Activated CD4-positive, alpha-beta T cell treated with anti-CD3 and anti-CD28 coated beads for 36 hours (primary cell): ENCODE measurements around the gene CHSY3. TPM values are rescaled to one million over a fixed set of nuclear protein-coding genes. Genes with fewer than 3 reads are reported as not detected.

Experiments used
- ATAC-seq: fragments of 200-7000 bp; cut with Tn5 transposase; one replicate; pipeline ENCODE4 v1.10.0; 2021; ENCODE audit warnings: mild to moderate bottlenecking, moderate library complexity
- CTCF ChIA-PET: fragments of 350-600 bp; sonication (Branson Sonifier 250); formaldehyde crosslinking; loops from one replicate; lab custom pipeline; 2021; ENCODE audit warnings: antibody characterized with exemption; lab: Charles Lee
- POLR2A ChIA-PET: fragments of 350-600 bp; sonication (Branson Sonifier 250); formaldehyde crosslinking; loops from one replicate; lab custom pipeline; 2021; ENCODE audit warnings: antibody characterized with exemption, inconsistent platforms; lab: Charles Lee
- DNase-seq: peaks from one replicate; pipeline ENCODE4 v3.0.0-alpha.2; 2020
- H3K27ac Mint-ChIP-seq: one replicate; pipeline ENCODE4 v1.8.0; 2021; ENCODE audit warnings: mixed read lengths
- H3K27me3 Mint-ChIP-seq: one replicate; pipeline ENCODE4 v1.8.0; 2021; ENCODE audit warnings: mixed read lengths
- H3K36me3 Mint-ChIP-seq: one replicate; pipeline ENCODE4 v1.8.0; 2021; ENCODE audit warnings: low read depth, mixed read lengths
- H3K4me1 Mint-ChIP-seq: one replicate; pipeline ENCODE4 v1.8.0; 2021; ENCODE audit warnings: mixed read lengths
- H3K4me3 Mint-ChIP-seq: one replicate; pipeline ENCODE4 v1.8.0; 2021; ENCODE audit warnings: mild to moderate bottlenecking, moderate library complexity, mixed read lengths
- H3K9me3 Mint-ChIP-seq: one replicate; pipeline ENCODE4 v1.8.0; 2021; ENCODE audit warnings: low read depth, mixed read lengths
- intact Hi-C, 2 experiments: fragments of 100-400 bp; cut with DNase I in 1 of 2; cut with micrococcal nuclease in 1 of 2; formaldehyde crosslinking; loops; one replicate each; pipeline versions ENCODE4 v1.14.2 to v1.15.1; 2022 to 2024; cut with DNase I, micrococcal nuclease
- total RNA-seq, 2 experiments: library from RNA; stranded (reverse); gene quantifications; one replicate each; pipeline ENCODE4 v1.2.3, GENCODE V29; 2021

Gene CHSY3
- total RNA-seq, 2 experiments from 2014 or later = not detected

- Mint-ChIP-seq H3K27me3 (peaks cover 37% of the 10 kb centered on the region), H3K27ac (no peak overlapping the region), H3K4me1 (peaks cover 11% of the 10 kb centered on the region), H3K36me3 (no peaks in the 10 kb centered on the region), H3K4me3 (no peak overlapping the region), H3K9me3 (no peaks in the 10 kb centered on the region)
- intact Hi-C loops = loop anchor here in 1 of 2 experiments (10.0 kb wide), 1 partner anchor 1208 kb away; no protein-coding TSS in a partner anchor
- ChIA-PET CTCF (no interaction called here), POLR2A (no interaction called here)
- DNase-seq (no peak), ATAC-seq (no peak)
Observed at GRCh38 chr5:129906177-129906887, 2.1 kb downstream of the CHSY3 start.

GRCh38 chr5:129909225-129909624 lies 5.0 kb downstream of the CHSY3 start:
- Mint-ChIP-seq H3K9me3 (no peaks in the 10 kb centered on the region), H3K4me1 (peaks cover 8% of the 10 kb centered on the region), H3K36me3 (no peaks in the 10 kb centered on the region), H3K27me3 (peaks cover 24% of the 10 kb centered on the region), H3K27ac (no peak overlapping the region), H3K4me3 (no peak overlapping the region)
- CTCF ChIA-PET = interaction anchor here (0.7 to 1.7 kb wide), 2 partner anchors 8 to 11 kb away, joined by 3 to 4 read pairs; no protein-coding TSS in a partner anchor
- intact Hi-C loops = loop anchor here in 1 of 2 experiments (10.0 kb wide), 1 partner anchor 1206 kb away; no protein-coding TSS in a partner anchor
- POLR2A ChIA-PET = no interaction called here
- no peak for DNase-seq
- ATAC-seq = no peak

- Mint-ChIP-seq H3K4me1 (no peaks in the 10 kb centered on the region), H3K36me3 (no peaks in the 10 kb centered on the region), H3K27me3 (peaks cover 10% of the 10 kb centered on the region), H3K4me3 (no peak overlapping the region), H3K27ac (no peak overlapping the region), H3K9me3 (no peaks in the 10 kb centered on the region)
- ChIA-PET POLR2A (no interaction called here), CTCF (interaction anchor here (0.6 kb wide), 2 partner anchors 19 to 148 kb away, joined by 3 read pairs; no protein-coding TSS in a partner anchor)
- ATAC-seq (no peak), DNase-seq (no peak)
- intact Hi-C loops = no loop called here
Observed at GRCh38 chr5:129912601-129913255, 8.5 kb downstream of the CHSY3 start.

- Mint-ChIP-seq H3K27me3 (peaks cover 5% of the 10 kb centered on the region), H3K27ac (no peak overlapping the region), H3K4me3 (no peak overlapping the region), H3K36me3 (no peaks in the 10 kb centered on the region), H3K9me3 (no peaks in the 10 kb centered on the region), H3K4me1 (no peaks in the 10 kb centered on the region)
- CTCF ChIA-PET = no interaction called here
- DNase-seq (no peak), ATAC-seq (no peak)
- intact Hi-C loops = no loop called here
- POLR2A ChIA-PET = no interaction called here
Observed at GRCh38 chr5:129915415-129915814, 11.2 kb downstream of the CHSY3 start.

- ChIA-PET POLR2A (no interaction called here), CTCF (interaction anchor here (1.1 kb wide), 1 partner anchor 9 kb away, joined by 4 read pairs; no protein-coding TSS in a partner anchor)
- H3K27ac Mint-ChIP-seq = no peak overlapping the region
- H3K4me3 Mint-ChIP-seq = no peak overlapping the region
- no peak for ATAC-seq
- DNase-seq = no peak
- H3K4me1 Mint-ChIP-seq = no peaks in the 10 kb centered on the region
- H3K27me3 Mint-ChIP-seq = peaks cover 9% of the 10 kb centered on the region
- intact Hi-C loops = no loop called here
- no peaks in the 10 kb centered on the region for H3K9me3 Mint-ChIP-seq
- no peaks in the 10 kb centered on the region for H3K36me3 Mint-ChIP-seq
Observed at GRCh38 chr5:129917224-129917623, 13.0 kb downstream of the CHSY3 start.

- Mint-ChIP-seq H3K27me3 (peaks cover 5% of the 10 kb centered on the region), H3K9me3 (no peaks in the 10 kb centered on the region), H3K4me1 (no peaks in the 10 kb centered on the region), H3K4me3 (no peak overlapping the region), H3K36me3 (no peaks in the 10 kb centered on the region), H3K27ac (no peak overlapping the region)
- ChIA-PET POLR2A (no interaction called here), CTCF (no interaction called here)
- intact Hi-C loops = no loop called here
- DNase-seq (no peak), ATAC-seq (no peak)
Observed at GRCh38 chr5:129921204-129921603, 16.9 kb downstream of the CHSY3 start.

- no peaks in the 10 kb centered on the region for H3K36me3 Mint-ChIP-seq
- ATAC-seq (no peak), DNase-seq (no peak)
- H3K27me3 Mint-ChIP-seq = peaks cover 4% of the 10 kb centered on the region
- intact Hi-C loops = no loop called here
- CTCF ChIA-PET = no interaction called here
- H3K4me1 Mint-ChIP-seq = no peaks in the 10 kb centered on the region
- H3K27ac Mint-ChIP-seq = no peak overlapping the region
- H3K9me3 Mint-ChIP-seq = no peaks in the 10 kb centered on the region
- POLR2A ChIA-PET = interaction anchor here (0.6 kb wide), 1 partner anchor 270 kb away, joined by 5 read pairs; no protein-coding TSS in a partner anchor
- no peak overlapping the region for H3K4me3 Mint-ChIP-seq
Observed at GRCh38 chr5:129930221-129930620, 26.0 kb downstream of the CHSY3 start.

GRCh38 chr5:129935626-129936025 lies 31.4 kb downstream of the CHSY3 start:
- no peak for ATAC-seq
- ChIA-PET CTCF (no interaction called here), POLR2A (no interaction called here)
- no peaks in the 10 kb centered on the region for H3K4me1 Mint-ChIP-seq
- intact Hi-C loops = no loop called here
- peaks cover 9% of the 10 kb centered on the region for H3K27me3 Mint-ChIP-seq
- no peak overlapping the region for H3K4me3 Mint-ChIP-seq
- H3K36me3 Mint-ChIP-seq = no peaks in the 10 kb centered on the region
- H3K9me3 Mint-ChIP-seq = peaks cover 8% of the 10 kb centered on the region
- DNase-seq = no peak
- no peak overlapping the region for H3K27ac Mint-ChIP-seq

GRCh38 chr5:129938077-129938476 lies 33.8 kb downstream of the CHSY3 start:
- H3K4me3 Mint-ChIP-seq = no peak overlapping the region
- no peak for ATAC-seq
- peaks cover 10% of the 10 kb centered on the region for H3K27me3 Mint-ChIP-seq
- POLR2A ChIA-PET = no interaction called here
- no peaks in the 10 kb centered on the region for H3K4me1 Mint-ChIP-seq
- DNase-seq = no peak
- CTCF ChIA-PET = no interaction called here
- no peak overlapping the region for H3K27ac Mint-ChIP-seq
- no peaks in the 10 kb centered on the region for H3K36me3 Mint-ChIP-seq
- intact Hi-C loops = no loop called here
- peaks cover 8% of the 10 kb centered on the region for H3K9me3 Mint-ChIP-seq

- DNase-seq (no peak), ATAC-seq (no peak)
- ChIA-PET POLR2A (no interaction called here), CTCF (no interaction called here)
- intact Hi-C loops = no loop called here
- no peak overlapping the region for H3K4me3 Mint-ChIP-seq
- H3K36me3 Mint-ChIP-seq = no peaks in the 10 kb centered on the region
- H3K27ac Mint-ChIP-seq = no peak overlapping the region
- H3K9me3 Mint-ChIP-seq = peaks cover under 1% of the 10 kb centered on the region
- no peaks in the 10 kb centered on the region for H3K4me1 Mint-ChIP-seq
- peaks cover 8% of the 10 kb centered on the region for H3K27me3 Mint-ChIP-seq
Observed at GRCh38 chr5:129943936-129944335, 39.7 kb downstream of the CHSY3 start.

GRCh38 chr5:129945028-129945427 lies 40.8 kb downstream of the CHSY3 start:
- no peak overlapping the region for H3K27ac Mint-ChIP-seq
- ChIA-PET CTCF (no interaction called here), POLR2A (no interaction called here)
- no peaks in the 10 kb centered on the region for H3K4me1 Mint-ChIP-seq
- no peak overlapping the region for H3K4me3 Mint-ChIP-seq
- H3K27me3 Mint-ChIP-seq = peaks cover 11% of the 10 kb centered on the region
- no peak for ATAC-seq
- intact Hi-C loops = no loop called here
- DNase-seq = no peak
- no peaks in the 10 kb centered on the region for H3K9me3 Mint-ChIP-seq
- no peaks in the 10 kb centered on the region for H3K36me3 Mint-ChIP-seq

GRCh38 chr5:129945774-129946270 lies 41.6 kb downstream of the CHSY3 start:
- intact Hi-C loops = no loop called here
- peaks cover 11% of the 10 kb centered on the region for H3K27me3 Mint-ChIP-seq
- no peak overlapping the region for H3K4me3 Mint-ChIP-seq
- ATAC-seq = no peak
- DNase-seq = no peak
- no peaks in the 10 kb centered on the region for H3K4me1 Mint-ChIP-seq
- H3K9me3 Mint-ChIP-seq = no peaks in the 10 kb centered on the region
- H3K36me3 Mint-ChIP-seq = no peaks in the 10 kb centered on the region
- H3K27ac Mint-ChIP-seq = no peak overlapping the region
- CTCF ChIA-PET = no interaction called here
- POLR2A ChIA-PET = no interaction called here
